D721Med (cell line): ENCODE measurements around the gene NXNL2.
A peak's percentile ranks its signal among the peaks of the same experiment; 100 is the strongest.

Source experiments
- DNase-seq: peaks from one replicate; pipeline ENCODE4 v3.0.0; 2011; ENCODE audit warnings: low spot score; ENCODE audit not compliant: insufficient read length
- FAIRE-seq: peaks from 2 replicates; lab custom pipeline; 2011; peaks lifted over from hg19 to GRCh38; lab: Jason Lieb, UNC
- TF ChIP-seq, protein P1 (sequence below): IDR thresholded peaks from 2 replicates; pipeline ENCODE4 v1.5.1; 2012; ENCODE audit warnings: mild to moderate bottlenecking, control low read depth; ENCODE audit not compliant: insufficient read depth; ENCODE audit errors: missing control alignments

The NXNL2 gene

DNA sequence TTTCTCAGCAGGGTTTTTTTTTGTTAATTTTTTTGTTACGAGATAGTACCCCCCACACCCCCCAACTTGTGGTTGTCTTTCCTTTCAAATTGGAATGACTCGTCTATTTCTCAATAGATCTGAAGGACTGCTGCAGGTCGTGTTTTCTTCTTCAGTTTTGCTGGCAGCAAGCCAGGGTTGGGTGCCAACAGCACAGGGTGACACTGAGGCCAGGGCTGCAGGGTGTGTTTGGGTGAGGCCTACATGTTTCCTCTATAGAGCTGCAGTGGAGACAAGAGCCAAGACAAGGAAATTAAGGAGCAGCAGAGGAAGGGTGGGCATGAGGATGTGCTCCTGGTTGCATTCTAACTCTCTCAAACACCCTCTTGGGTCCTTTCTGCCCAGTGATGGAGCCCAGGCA is 52.2 kb downstream of the NXNL2 start:
- TF ChIP-seq, protein P1, sequence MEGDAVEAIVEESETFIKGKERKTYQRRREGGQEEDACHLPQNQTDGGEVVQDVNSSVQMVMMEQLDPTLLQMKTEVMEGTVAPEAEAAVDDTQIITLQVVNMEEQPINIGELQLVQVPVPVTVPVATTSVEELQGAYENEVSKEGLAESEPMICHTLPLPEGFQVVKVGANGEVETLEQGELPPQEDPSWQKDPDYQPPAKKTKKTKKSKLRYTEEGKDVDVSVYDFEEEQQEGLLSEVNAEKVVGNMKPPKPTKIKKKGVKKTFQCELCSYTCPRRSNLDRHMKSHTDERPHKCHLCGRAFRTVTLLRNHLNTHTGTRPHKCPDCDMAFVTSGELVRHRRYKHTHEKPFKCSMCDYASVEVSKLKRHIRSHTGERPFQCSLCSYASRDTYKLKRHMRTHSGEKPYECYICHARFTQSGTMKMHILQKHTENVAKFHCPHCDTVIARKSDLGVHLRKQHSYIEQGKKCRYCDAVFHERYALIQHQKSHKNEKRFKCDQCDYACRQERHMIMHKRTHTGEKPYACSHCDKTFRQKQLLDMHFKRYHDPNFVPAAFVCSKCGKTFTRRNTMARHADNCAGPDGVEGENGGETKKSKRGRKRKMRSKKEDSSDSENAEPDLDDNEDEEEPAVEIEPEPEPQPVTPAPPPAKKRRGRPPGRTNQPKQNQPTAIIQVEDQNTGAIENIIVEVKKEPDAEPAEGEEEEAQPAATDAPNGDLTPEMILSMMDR: no peak
- FAIRE-seq: no peak

DNA sequence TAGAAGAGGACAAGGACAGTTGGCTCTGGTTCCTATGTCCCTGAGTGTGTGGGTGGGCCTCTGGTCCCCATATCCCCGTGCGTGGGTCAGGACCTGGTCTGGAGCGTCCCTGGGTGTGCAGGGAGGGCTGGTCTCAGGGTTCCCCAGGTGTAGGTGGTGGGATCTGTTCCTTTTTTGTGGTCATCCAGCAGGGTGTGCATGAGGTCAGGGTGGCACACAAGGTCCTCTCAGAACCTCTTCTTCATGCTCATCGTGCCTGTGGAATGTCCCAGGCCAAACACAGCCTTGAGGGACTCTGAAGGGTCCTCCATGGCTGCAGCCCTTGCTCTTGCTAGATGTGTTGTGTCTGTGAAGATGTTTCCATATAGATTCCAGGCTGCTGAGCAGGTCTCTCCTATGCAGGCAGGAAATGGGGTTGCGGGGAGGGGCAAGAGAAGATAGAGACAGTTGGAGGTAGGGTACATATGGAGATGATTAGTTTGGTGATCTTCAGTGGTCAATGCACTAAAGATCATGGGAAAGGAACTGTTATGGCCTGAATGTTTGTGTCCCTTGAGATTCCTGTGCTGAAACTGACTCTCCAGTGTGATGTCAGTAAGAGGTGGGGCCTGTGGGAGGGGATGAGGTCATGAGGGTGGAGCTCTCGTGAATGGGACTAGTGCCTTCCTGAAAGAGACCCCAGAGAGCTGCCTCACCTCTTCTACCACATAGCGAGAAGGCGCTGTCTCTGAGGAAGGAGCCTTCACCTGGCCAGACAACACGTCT is 53.1 kb downstream of the NXNL2 start:
- TF ChIP-seq, protein P1: no peak
- no peak for DNase-seq
- FAIRE-seq: no peak

More for the DNA sequence above, 52.2 kb downstream of the NXNL2 start:
- DNase-seq: no peak

DNA sequence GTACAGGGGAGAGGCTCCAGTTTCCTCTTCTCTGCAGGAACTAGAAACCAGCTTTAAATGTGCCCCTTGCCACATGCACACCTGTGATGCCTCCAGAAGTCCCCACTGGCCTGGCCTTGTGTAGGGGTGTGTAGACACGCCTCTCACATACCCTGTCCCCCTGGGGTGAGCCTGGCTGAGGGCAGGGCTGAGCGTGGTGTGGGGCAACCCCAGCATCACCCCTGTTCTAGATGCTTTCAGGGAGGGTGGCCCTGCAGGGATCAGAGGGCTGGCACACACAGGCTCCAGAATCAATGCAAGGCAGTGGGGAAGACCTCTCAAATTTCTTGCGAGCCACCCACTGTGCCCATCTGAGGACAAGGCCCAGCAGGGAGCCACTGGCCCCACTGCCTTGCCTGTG is 54.7 kb downstream of the NXNL2 start:
- no peak for FAIRE-seq
- no peak for DNase-seq
- TF ChIP-seq, protein P1: no peak

DNA sequence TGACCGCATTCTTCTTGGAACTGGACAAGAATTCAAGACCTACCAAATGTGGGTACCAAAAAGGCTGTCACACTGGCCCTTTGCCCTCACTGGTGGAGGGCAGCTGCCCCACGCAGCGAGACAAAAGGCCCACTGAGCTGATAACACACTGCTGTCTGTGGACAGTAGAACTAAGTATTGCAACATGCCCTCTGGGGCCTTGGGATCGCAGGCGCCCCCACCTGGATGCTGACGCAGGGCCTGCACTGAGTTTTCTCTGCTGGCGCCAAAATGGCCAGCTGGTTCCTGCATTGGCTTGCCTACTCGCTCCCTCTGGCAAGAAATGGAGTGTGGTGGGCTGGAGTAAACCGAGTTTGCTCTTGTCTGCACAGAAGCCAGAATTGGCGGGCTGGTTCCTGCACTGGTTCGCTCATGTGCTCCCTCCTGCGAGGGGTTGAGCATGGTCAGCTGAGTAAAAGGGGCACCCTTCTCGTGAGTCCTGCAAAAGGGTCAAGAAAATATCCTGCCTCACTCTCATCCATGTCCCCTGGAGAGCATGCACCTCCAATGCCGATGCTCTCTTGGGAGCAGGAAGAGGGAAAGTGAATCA is 55.7 kb downstream of the NXNL2 start:
- TF ChIP-seq, protein P1: no peak
- no peak for DNase-seq

DNA sequence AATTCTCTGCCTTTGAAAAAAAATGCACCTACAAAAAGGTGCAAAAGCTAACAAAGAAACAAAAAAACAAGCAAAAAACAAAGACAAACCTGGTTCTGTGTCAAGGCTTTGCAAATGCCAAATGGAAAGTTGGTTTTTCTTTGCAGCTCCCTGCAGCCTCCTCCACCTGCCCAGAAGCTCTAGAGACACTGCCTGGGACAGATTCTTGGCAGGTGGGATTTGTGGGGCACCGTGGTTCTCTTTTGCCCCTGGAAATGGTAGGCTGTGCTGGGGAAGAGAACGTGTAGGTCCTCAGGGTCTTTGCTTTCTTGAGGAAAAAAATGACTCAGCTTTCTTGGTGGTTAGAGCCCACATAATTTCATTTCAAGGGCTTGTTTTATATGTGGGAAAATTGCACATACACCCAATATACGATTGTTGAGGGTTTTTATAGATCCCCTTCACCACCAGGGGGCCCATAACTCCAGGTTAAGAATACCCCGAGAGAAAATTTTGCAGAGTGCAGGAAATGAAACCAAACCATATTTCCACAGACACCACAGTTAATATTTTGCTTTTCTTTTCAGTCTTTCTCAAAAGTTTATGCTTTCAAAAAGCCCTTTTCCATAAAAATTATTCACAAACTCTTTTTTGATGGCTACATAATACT is 58.7 kb downstream of the NXNL2 start:
- TF ChIP-seq, protein P1: peak; percentile 50
- FAIRE-seq (no peak), DNase-seq (no peak)

More for the DNA sequence above, 55.7 kb downstream of the NXNL2 start:
- no peak for FAIRE-seq
